Measurements from ENCODE around the gene ZFP36L1. TPM values are rescaled to one million over a fixed set of nuclear protein-coding genes. Genes with fewer than 3 reads are reported as not detected.

Gene ZFP36L1
- total RNA-seq, 2 donors from 2014 or later = 73.4 to 158 TPM

DNA sequence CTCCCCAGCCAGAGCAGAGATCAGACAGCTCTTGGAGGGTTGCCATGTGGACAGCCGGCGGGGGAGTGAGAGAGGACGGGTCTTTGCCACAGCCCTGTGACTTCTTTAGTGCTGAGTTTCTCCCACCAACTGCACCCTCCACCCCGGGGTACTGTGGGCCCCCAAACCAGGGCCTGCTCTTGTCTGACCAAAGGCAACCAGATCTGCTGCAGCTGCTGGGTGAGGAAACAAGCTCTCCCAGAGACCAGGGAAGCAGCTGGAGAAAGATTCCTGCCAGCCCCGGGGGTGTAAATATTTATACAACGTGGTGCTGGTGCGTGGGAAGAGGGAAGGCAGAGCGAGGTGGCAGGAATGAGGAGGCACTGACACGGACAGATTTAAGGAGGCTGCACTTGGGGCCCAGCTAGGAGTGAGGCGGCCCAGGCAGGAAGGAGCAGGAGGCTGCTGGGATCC lies 14.3 kb upstream of the ZFP36L1 start:
- H3K36me3 Mint-ChIP-seq = peaks cover 3 to 12% of the 10 kb centered on the region in 2 donors
- H3K27ac Mint-ChIP-seq = peak overlapping the region; percentile 65 to 86
- peaks cover 0 to 3% of the 10 kb centered on the region in 2 donors for H3K9me3 Mint-ChIP-seq
- no peak for DNase-seq (ENCODE audit: low spot score in 2 of 2)
- peak in 1 of 2 donors; percentile 52 for ATAC-seq

DNA sequence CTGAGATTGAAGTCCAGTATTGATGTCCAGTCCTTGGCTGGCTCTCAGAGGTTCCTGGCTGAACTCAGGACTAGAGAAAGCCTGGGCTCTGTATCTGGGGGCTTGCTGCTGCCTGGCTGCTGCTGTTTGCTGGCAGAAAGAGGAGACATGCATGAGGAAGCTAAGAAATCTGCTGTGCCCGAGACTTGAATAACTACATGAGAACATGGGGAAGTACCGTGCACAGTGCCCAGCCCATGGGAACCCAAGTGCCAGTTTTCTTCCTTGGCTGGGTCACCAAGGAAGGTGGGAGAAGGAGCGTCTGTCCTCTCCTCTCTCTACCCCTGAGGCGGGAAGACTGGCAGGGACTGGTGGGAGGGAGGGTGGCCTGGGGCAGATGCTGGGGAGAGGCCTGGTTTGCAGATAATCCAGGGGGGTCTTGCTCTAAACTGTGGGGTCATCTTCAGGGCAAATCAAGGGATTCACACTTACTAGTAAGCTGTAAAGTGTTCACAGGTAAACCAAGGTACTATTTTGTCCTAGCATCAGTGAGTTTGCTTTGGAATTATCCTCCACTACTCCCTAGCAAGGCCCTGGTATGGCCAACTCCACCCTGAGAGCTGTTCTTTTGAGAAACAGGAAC lies 13.8 kb upstream of the ZFP36L1 start:
- ATAC-seq (peak in 1 of 2 donors; percentile 14), DNase-seq (ENCODE audit: low spot score in 2 of 2) (no peak)
- peaks cover 8 to 17% of the 10 kb centered on the region in 2 donors for H3K36me3 Mint-ChIP-seq
- peaks cover 0 to 8% of the 10 kb centered on the region in 2 donors for H3K9me3 Mint-ChIP-seq
- H3K27ac Mint-ChIP-seq = peak overlapping the region; percentile 65 to 86

DNA sequence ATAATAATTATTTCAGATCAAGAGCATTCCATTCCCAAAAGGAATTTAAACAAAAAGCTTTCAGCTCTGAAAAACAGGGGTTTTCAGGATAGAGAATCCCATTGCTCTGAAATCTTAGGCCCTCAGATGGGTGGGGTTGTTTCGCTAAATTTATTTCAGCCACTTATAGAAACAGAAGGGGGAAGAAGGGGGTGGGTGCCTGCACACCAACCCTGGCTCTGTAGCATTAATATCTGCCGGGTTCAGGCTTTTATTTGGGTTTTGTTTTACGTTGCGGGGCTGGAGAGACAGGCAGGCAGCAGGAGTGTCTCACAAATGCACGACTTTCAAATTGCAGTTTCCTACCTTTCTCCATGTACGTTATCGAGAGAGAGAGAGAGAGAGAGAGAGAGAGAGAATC lies 12.5 kb upstream of the ZFP36L1 start:
- no peak for ATAC-seq
- H3K36me3 Mint-ChIP-seq = peaks cover 11 to 24% of the 10 kb centered on the region in 2 donors
- no peak overlapping the region for H3K27ac Mint-ChIP-seq
- DNase-seq (ENCODE audit: low spot score in 2 of 2) = no peak
- H3K9me3 Mint-ChIP-seq = peaks cover 0 to 13% of the 10 kb centered on the region in 2 donors

DNA sequence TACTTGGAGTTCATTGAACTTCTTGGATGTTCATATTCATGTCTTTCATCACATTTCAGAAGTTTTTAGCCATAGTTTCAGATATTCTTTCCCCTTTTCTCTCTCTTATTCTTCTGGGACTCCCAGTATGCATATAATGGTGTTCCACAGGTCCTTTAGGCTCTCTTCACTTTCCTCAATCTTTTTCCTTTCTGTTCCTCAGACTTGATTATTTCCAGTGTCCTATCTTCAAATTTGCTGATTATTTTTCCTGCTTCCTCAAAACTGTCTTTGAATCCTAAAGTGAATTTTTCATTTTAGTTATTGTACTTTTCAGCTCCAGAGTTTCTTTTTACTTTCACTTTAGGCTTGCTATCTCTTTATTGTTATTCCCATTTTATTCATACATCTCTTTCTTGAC lies 8.8 kb upstream of the ZFP36L1 start:
- no peak for ATAC-seq
- Mint-ChIP-seq H3K9me3 (peaks cover 0 to 17% of the 10 kb centered on the region in 2 donors), H3K36me3 (peaks cover 11 to 32% of the 10 kb centered on the region in 2 donors), H3K27ac (peak overlapping the region in 1 of 2 donors; percentile 76)
- no peak for DNase-seq (ENCODE audit: low spot score in 2 of 2)

DNA sequence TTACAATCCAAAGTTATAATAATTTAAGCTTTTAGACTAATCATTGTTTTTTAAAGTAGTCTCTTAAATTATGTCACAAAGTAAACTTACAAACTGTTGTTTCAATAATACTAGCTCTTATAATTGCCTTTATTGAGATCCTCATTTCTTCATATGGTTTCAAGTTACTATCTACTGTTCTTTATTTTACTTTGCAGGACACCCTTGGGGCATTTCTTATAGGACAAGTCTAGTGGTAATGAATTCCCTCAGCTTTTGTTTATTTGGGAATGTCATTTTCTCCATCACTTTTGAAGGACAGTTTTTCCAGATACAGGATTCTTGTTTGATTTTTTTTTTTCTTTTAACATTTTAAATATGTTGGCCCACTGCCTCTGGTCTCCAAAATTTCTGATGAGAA lies 8.1 kb upstream of the ZFP36L1 start:
- DNase-seq (ENCODE audit: low spot score in 2 of 2) = no peak
- Mint-ChIP-seq H3K36me3 (peaks cover 11 to 32% of the 10 kb centered on the region in 2 donors), H3K27ac (no peak overlapping the region), H3K9me3 (peaks cover 0 to 17% of the 10 kb centered on the region in 2 donors)
- ATAC-seq = no peak

DNA sequence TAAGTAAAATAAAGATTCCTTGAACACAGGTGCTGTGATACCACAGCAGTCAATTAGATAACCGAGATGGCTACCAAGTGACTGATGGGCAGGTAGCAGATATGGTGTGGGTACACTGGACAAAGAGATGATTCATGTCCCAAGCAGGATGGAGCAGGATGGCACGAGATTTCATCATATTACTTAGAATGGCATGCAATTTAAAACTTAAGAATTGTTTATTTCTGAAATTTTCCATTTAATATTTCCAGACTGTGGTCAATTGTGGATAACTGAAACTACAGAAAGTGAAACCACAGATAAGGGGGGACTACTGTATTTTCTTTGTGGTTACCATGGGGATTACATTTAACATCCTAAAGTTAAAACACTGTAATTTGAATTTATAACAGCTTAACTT lies 7.5 kb upstream of the ZFP36L1 start:
- peaks cover 0 to 17% of the 10 kb centered on the region in 2 donors for H3K9me3 Mint-ChIP-seq
- H3K36me3 Mint-ChIP-seq = peaks cover 11 to 32% of the 10 kb centered on the region in 2 donors
- no peak for ATAC-seq
- H3K27ac Mint-ChIP-seq = no peak overlapping the region
- DNase-seq (ENCODE audit: low spot score in 2 of 2) = no peak

DNA sequence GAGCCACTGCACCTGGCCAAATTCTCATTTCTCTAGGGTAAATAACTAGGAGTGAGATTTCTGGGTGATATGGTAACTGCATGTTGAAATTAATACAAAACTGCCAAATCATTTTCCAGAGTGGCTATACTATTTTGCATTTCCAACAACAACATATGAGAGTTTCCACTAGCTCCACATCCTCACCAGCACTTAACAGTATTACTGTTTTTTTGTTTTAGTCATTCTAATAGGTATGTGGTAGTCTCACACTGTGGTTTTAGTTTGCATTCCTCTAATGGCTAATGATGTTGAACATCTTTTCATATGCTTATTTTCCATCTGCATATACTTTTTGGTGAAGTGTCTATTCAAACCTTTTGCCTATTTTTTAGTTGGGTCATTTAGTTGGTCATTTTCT lies 5.8 kb upstream of the ZFP36L1 start:
- no peak for ATAC-seq

DNA sequence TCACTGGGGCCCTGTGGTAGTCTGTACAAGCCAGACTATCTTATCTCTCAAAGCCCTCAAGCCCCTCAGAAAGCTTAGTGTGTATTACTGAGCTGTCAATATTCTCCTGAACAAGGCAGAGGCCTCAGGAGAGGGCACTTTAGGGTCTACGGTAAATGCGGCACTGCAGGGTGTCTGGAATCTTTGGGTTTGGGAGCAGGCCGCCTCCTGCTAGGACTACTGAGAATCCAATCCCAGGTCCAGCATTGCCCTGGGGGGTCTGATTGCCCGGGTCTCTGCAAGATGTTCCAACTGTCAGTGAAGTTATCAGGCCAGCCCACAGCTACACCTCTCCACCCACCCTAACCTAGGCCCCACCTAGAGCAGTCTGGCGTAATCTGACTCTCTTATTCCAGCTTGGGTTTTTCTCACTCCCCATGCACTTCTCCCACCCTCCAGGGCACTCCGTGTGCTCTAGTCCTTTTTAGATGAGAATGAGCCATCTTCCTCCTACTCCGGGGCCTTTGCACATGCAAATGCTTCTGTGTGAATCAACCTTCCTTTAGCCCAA lies 4.3 kb upstream of the ZFP36L1 start:
- no peak for DNase-seq (ENCODE audit: low spot score in 2 of 2)
- Mint-ChIP-seq H3K27ac (peak overlapping the region; percentile 95 to 98), H3K9me3 (peaks cover 0 to 14% of the 10 kb centered on the region in 2 donors), H3K36me3 (peaks cover 15 to 33% of the 10 kb centered on the region in 2 donors)
- ATAC-seq = no peak

More for the DNA sequence above, 5.8 kb upstream of the ZFP36L1 start:
- Mint-ChIP-seq H3K36me3 (peaks cover 11 to 29% of the 10 kb centered on the region in 2 donors), H3K27ac (peak overlapping the region; percentile 94 to 98), H3K9me3 (peaks cover 0 to 17% of the 10 kb centered on the region in 2 donors)
- DNase-seq (ENCODE audit: low spot score in 2 of 2) = no peak

DNA sequence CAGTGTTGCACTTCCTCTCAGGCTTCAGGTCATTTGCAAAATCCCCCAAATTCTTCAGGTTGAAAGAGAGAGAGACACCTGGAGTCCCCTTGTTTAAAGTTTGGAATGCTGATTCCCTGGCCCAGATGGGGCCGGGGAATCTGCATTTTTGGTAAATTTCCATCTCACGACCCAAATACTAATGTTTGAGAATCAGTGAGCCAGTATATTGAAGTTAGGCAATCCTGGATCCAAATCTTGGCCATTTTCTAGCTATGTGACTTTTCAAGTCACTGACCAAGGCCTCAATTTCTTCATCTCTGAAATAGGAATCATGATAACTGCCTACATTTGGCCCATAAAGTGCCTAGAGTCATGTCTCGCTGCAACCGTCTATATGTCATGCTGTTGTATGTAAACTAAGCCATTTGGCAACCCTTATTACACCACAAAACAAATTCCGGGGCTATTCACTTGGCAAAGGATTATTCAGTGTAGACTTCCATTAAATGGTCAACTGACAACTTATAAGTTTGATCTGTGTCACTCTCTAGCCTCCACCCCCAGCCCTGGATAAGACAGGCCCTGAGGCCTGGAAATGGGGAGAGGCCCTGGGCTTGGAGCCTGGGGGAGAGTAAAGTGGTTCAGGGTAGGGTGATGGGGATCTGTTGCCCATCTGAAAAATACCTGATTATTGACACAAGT lies 3.7 kb upstream of the ZFP36L1 start:
- ATAC-seq (no peak), DNase-seq (ENCODE audit: low spot score in 2 of 2) (no peak)
- Mint-ChIP-seq H3K9me3 (peaks cover 0 to 8% of the 10 kb centered on the region in 2 donors), H3K27ac (peak overlapping the region; percentile 95 to 98), H3K36me3 (peaks cover 15 to 30% of the 10 kb centered on the region in 2 donors)

DNA sequence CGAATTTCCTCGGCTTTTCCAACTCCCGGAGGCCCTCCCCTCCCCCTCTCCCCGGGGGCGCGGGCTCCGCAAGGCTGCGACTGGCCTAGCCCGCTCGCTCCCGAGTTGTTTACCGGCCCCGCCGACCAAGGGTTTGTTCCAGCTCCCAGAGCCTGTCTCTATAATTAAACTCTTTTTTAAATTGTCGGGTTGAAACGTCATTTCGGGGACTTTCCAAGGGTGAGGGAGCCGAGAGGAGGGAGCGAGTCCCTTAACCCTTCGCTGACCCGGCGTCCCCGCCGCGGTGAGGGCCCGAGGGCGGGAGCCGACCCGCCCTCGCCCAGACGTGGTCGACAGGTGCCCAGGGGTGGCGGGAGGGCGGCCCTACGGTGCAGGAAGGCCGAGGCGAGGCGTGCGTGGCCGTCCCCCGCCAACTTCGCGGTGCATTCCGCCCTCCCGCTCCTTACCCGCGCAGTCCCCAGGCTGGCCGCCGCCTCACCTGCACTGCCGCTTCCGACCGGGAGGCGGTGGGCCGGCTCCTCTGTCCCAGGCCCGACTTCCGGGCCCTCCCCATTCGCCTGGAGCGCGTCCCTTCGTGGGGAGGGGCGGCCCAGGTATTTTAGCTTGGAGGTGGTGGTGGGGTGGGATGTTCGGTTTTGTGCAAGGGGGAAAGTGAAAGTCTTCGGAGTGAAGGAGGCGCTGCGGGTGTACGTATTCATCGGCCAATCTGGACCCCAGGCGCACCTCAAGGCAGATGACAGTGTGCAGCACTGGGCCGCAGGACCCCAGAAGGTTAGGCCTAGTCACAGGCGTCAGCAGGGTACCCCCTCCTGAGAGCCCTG lies 2.9 kb upstream of the ZFP36L1 start:
- Mint-ChIP-seq H3K27ac (peak overlapping the region; percentile 98 to 100), H3K36me3 (peaks cover 21 to 32% of the 10 kb centered on the region in 2 donors), H3K9me3 (peaks cover 0 to 4% of the 10 kb centered on the region in 2 donors)
- ATAC-seq = peak; percentile 60 to 62
- DNase-seq (ENCODE audit: low spot score in 2 of 2) = peak; percentile 82 to 88

DNA sequence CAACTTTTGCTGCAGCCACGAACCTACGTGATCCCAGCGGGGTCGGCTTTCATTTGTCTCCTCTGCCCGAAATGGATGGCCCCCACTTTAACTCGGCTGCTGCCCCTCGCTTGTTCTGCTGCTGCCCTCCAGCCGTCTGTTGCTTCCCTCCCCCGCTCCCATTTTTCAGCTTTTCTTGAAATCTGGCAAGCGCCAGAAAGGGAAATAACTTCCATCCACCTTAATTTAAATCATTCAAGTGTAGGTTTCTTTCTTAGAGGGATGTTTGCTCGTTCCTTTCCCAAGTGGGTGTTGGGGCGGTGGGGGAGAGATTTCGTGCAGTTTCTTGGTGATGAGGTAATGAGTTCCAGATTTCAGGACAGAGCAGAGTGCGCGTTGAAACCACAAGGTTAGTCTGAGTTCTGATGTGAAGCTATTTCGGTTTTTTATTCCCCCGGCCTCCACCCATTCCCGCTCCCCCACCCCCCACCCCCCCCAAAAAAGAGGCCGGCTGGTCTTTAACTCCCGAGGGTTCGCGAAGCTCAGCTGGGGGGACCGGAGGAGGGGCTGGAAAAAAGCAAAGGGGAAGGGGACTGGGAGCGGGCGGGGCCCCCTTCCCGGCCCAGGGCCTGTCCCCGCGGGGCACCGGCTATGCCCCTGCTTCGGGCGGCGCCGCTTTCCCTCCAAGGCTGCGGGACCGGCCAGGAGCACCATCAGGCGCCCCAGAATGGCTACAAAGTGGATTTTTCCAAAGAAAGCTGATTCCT lies 2.2 kb upstream of the ZFP36L1 start:
- H3K9me3 Mint-ChIP-seq = peaks cover 0 to 4% of the 10 kb centered on the region in 2 donors
- H3K36me3 Mint-ChIP-seq = peaks cover 29 to 40% of the 10 kb centered on the region in 2 donors
- peak in 1 of 2 donors; percentile 39 for DNase-seq (ENCODE audit: low spot score in 2 of 2)
- peak overlapping the region; percentile 98 to 100 for H3K27ac Mint-ChIP-seq
- peak in 1 of 2 donors; percentile 9 for ATAC-seq

DNA sequence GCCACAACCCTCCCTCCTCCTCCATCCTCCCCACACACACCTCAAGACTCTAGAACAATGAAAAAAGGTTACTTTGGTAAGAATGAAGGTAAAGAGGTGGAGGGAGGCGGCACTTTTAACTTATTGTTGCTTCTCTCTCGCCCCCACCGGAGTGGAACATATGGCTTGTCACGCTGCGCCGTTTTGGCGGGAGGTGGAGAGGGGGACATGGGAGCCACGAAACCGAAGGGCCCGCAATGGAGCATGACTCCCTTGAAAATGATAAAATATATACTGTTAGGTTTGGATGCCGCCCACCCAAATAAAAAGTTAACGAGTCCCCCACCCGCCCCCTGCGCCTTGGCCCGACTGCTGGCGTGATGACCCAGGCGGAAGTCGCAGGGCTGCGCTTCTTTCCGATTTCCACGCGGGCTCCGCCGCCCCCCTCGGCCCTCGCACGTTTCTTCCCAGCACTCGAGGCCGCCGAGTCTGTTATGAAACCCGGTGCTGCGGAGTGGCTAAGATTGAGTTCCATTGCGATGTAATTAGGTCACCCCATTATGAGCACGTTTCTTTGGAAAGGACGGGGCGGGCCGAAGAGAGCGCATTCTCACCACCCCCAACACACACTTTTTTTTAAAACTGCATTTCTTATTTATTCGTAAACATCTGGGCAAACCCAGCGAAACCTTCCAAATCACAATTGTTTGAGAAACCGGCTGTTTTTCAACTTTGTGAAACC lies 1.4 kb upstream of the ZFP36L1 start:
- Mint-ChIP-seq H3K36me3 (peaks cover 36 to 47% of the 10 kb centered on the region in 2 donors), H3K9me3 (peaks cover 0 to 4% of the 10 kb centered on the region in 2 donors), H3K27ac (peak overlapping the region; percentile 98 to 100)
- ATAC-seq = peak; percentile 17 to 18
- peak; percentile 75 to 81 for DNase-seq (ENCODE audit: low spot score in 2 of 2)

DNA sequence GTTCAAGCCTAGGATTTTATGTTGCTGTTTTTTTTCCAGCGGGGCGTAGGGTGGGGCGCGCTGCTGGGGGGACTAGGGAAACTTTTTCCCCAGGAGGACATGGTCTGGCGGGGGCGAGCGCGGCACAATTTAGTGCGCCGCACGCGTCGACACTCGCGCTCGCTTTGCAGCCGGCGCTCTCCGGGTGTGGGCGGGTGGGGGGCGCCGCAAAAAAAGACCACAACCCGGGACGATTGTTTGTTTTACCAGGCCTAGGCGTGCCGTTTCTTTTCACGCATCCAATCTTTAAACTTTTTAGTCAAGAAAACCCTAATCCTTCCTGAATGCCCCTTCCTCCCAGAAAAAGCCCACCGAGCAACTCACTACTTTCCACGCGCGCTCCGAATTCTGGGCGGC lies 865 bp upstream of the ZFP36L1 start:
- H3K36me3 Mint-ChIP-seq = peaks cover 42 to 48% of the 10 kb centered on the region in 2 donors
- ATAC-seq (no peak), DNase-seq (ENCODE audit: low spot score in 2 of 2) (no peak)
- peak overlapping the region; percentile 98 to 100 for H3K27ac Mint-ChIP-seq
- H3K9me3 Mint-ChIP-seq = peaks cover 0 to under 1% of the 10 kb centered on the region in 2 donors

DNA sequence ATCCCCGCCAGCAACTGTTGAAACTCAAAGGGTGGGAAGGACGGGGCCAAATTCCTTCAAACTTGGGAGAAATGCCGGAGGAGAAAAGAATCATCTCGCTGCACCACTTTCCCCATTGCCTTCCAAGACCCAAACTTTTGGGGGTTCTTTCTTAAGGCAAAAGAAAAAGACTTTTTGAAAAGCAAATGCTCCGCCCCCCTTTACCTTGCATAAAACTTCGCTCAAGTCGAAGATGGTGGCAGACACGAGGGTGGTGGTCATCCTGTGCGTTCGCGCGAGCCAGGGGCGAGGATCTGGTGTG lies 239 bp downstream of the ZFP36L1 start:
- Mint-ChIP-seq H3K27ac (peak overlapping the region; percentile 98 to 100), H3K36me3 (peaks cover 46 to 52% of the 10 kb centered on the region in 2 donors), H3K9me3 (no peaks in the 10 kb centered on the region)
- ATAC-seq (peak in 1 of 2 donors; percentile 13), DNase-seq (ENCODE audit: low spot score in 2 of 2) (no peak)

DNA sequence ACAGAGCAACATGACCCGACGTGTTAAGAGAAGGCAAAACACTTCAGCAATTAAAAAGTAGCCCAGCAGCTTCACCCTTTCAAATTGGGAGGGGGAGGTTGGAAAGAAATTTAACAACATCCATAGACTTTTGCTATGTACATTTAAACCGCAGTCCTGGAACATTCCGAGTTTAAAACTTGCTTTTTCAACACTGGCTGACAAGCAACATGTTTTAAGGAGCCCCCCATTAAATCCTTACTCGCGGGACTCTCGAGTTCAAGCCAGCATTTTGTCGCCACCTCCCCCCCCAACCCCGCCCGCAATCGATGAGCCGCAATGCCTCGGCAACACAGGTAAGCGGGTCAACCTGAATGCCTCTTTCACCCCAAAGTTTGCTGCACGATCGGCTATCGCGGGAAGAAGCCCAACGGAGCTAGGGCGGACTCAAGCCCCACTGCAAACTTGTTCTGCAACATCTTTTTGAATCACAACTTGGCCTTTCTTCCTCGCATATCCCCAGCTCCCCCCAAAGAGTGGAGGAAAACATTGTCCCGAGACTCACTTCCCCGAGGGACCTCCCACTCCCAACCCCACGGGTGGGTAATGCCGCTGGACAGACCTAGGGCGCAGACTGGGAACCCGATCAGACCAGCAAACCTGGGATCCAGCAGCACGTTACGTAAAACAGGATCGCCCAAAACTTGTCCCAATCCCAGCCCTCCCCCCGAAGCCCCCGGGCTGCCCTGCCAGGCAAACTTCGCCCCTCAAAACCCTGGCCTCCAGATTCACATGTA lies 777 bp downstream of the ZFP36L1 start:
- peaks cover 50 to 55% of the 10 kb centered on the region in 2 donors for H3K36me3 Mint-ChIP-seq
- ATAC-seq (no peak), DNase-seq (ENCODE audit: low spot score in 2 of 2) (peak in 1 of 2 donors; percentile 36)
- peak overlapping the region; percentile 98 to 100 for H3K27ac Mint-ChIP-seq
- no peaks in the 10 kb centered on the region for H3K9me3 Mint-ChIP-seq

Data from activated naive CD4-positive, alpha-beta T cell treated with anti-CD3 and anti-CD28 coated beads, Interleukin-2, amount 50 U/mL, for 72 hours (primary cell).